Testis (tissue), 2 donors: ENCODE measurements around the gene ETFB.

ENCODE experiments used
- POLR2A ChIP-seq: fragments of 450-650 bp; IDR thresholded peaks from one replicate; pipeline ENCODE4 v1.6.1; 2017; ENCODE audit warnings: antibody characterized with exemption, mild to moderate bottlenecking, moderate library complexity
- TF ChIP-seq, protein P1 (sequence below), 3 experiments: fragments of 450-650 bp in 2 of 3; fragments of 200-600 bp in 1 of 3; sonication (generic) in 1 of 3; IDR thresholded peaks; one replicate each; pipeline ENCODE4 v1.5.1; 2016 to 2019; ENCODE audit warnings: antibody characterized with exemption in 3 of 3, mild to moderate bottlenecking in 2 of 3, moderate library complexity in 1 of 3

DNA sequence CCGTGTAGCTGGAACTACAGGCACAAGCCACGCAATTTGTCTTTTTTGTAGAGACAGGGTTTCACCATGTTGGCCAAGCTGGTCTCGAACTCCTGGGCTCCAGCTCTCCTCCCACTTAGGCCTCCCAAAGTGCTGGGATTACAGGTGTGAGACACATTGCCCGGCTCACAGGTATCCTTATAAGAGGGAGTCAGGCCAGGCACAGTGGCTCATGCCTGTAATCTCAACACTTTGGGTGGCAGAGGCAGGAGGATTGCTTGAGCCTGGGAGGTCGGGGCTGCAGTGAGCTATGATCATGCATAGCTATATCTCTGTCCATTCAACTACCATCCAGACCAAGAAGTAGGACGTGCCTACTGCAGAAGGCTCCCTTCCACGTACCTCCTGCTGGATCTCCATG is 64.9 kb downstream of the ETFB start:
- TF ChIP-seq, protein P1, sequence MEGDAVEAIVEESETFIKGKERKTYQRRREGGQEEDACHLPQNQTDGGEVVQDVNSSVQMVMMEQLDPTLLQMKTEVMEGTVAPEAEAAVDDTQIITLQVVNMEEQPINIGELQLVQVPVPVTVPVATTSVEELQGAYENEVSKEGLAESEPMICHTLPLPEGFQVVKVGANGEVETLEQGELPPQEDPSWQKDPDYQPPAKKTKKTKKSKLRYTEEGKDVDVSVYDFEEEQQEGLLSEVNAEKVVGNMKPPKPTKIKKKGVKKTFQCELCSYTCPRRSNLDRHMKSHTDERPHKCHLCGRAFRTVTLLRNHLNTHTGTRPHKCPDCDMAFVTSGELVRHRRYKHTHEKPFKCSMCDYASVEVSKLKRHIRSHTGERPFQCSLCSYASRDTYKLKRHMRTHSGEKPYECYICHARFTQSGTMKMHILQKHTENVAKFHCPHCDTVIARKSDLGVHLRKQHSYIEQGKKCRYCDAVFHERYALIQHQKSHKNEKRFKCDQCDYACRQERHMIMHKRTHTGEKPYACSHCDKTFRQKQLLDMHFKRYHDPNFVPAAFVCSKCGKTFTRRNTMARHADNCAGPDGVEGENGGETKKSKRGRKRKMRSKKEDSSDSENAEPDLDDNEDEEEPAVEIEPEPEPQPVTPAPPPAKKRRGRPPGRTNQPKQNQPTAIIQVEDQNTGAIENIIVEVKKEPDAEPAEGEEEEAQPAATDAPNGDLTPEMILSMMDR (IDR thresholded peaks at IDR 0.05) = no peak
- no peak for TF ChIP-seq POLR2A
